HG03354 (cell line): ENCODE results near the gene GTF2F2.
"Not testable (repeated sequence)": the region's sequence is repeated elsewhere in the genome, so short reads cannot be mapped to it uniquely, and the experiment has no call there.

Experiments used
- ATAC-seq: cut with Tn5 transposase; IDR thresholded peaks from one replicate; pipeline ENCODE4 v1.9.1; 2021; ENCODE audit warnings: mild to moderate bottlenecking; ENCODE audit not compliant: unreplicated experiment, poor library complexity, severe bottlenecking

Gene GTF2F2

GRCh38 chr13:45168555-45168930 is 48.2 kb downstream of the GTF2F2 start:
- no peak for ATAC-seq

- ATAC-seq = no peak
Measured at GRCh38 chr13:45174478-45174877, 54.2 kb downstream of the GTF2F2 start.

- ATAC-seq = no peak
Measured at GRCh38 chr13:45178349-45179162, 58.2 kb downstream of the GTF2F2 start.

DNA sequence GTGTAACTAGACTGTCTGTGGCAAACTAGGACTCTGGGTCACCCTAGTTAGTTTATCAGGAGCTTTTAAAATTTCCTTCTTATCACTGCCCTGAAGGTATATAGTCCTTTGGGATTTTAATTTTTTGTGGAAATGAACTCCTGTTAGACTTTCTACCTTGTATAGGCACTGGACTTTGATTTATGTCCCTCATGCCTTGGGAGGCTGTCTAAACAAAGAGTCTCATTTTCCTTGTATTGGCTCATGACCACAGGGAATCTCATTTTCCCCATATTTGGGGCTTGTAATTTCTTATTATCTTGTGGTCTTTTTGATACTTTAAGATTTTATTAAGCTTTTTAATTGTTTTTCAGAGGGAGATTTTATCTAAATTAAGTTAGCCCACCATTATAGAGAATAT is 59.1 kb downstream of the GTF2F2 start:
- ATAC-seq = no peak

GRCh38 chr13:45180303-45180702 is 60.0 kb downstream of the GTF2F2 start:
- ATAC-seq = no peak

GRCh38 chr13:45180713-45181601 is 60.6 kb downstream of the GTF2F2 start:
- no peak for ATAC-seq

- no peak for ATAC-seq
Measured at GRCh38 chr13:45184693-45185092, 64.4 kb downstream of the GTF2F2 start.

- ATAC-seq = no peak
Measured at GRCh38 chr13:45185286-45185685, 65.0 kb downstream of the GTF2F2 start.

- not testable (repeated sequence) for ATAC-seq
Measured at GRCh38 chr13:45189077-45189476, 68.8 kb downstream of the GTF2F2 start.

DNA sequence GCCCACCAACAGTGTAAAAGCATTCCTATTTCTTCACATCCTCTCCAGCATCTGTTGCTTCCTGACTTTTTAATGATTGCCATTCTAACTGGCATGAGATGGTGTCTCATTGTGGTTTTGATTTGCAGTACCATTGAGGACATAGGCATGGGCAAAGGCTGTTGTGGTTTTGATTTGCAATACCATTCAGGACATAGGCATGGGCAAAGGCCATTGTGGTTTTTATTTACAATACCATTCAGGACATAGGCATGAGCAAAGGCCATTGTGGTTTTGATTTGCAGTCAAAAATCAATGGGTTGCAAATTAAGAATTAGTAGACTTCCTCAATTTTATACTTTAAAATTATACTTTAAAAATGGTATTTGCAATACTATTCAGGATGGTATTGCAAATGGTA is 69.2 kb downstream of the GTF2F2 start:
- not testable (repeated sequence) for ATAC-seq

DNA sequence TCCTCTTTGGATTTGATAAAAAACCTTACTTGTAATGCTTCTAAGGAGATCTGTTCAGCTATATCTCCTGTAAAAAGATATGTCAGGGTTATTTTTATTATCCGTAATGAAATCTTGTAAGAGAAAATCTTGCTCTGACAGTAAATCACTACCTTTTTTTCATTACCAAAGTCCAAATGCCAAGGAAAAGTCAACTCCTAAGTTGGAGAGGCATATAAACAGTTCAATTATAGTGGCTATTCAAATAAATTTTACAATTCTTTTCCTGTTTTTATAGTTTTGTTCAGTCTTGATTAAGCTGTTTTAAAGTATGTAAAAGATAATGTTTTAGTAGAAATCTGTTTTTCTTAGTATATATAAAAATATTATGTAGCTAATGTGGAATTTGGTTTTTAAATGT is 71.6 kb downstream of the GTF2F2 start:
- ATAC-seq = no peak

GRCh38 chr13:45194081-45194939 is 74.0 kb downstream of the GTF2F2 start:
- ATAC-seq = no peak

DNA sequence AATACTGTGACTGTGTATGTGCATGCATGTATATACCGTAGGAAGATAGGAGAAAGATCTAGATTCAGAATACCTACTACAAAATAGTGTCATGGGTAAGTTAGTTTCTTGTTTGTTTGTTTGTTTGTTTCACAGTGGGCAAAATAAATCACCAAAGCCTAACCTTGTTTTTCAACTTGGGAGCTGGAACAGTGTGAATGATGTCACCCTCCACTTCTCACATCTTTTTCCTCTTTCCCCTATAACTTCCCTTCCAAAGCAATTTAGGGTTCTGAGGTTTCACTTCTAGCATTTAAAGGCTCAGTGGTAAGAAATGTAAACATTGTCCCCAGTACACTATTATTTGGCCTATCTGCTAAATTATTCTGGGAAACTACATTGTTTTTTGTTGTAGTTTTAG is 75.1 kb downstream of the GTF2F2 start:
- ATAC-seq = no peak

DNA sequence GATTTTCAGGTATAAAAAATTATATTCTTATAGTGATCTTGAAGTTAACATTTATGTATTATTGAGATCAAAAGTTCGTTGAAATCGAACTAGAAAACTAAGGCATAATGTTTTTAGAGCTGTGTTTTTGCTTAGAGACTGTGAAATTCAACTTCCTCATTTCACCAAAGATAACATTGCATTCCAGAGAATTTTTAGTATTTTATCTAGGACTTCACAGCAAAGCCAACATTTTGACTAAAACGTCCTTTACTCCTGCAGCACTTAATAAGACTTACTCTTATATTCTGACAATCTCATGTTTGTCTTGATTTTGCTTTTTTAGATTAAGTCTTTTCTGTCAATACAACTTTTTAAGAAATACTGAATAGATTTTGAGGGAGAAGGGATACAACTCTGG is 75.8 kb downstream of the GTF2F2 start:
- ATAC-seq = no peak

DNA sequence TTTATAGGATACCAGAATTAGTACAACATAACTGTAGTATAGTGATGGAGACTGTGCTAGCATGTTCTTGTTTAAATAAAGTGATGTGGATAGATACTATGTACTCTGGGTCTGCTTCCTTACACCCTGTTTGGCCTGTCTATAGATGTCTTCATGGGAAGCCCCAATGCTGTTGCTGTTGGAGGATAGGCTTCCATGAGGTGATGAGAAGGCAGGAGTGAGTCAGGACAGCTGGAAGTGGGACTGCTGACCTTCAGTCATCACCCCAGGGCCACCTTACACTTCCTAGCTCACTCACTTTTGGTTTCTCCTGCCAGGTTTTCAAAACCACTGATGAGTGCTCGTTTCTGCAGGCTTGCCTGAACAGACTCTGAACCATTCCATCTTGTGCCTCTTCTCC is 76.3 kb downstream of the GTF2F2 start:
- ATAC-seq = peak; percentile 46

DNA sequence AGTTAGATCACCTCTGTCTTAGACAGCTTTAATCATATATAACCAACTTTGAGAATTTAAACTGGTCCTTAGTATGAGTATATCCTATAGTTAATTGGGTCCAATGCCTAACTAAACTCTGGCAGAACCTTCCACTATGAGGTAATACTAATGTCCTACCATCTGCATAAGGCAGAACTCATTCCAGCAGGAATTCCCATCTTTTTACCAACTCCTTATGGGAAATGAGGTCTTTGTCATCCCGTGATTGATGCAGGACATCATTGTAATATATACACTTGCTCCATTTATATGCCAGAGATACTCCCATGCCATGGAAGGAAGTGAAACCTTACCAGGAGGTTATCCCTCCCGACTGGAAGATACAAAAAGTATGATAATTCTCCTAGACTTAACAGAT is 77.7 kb downstream of the GTF2F2 start:
- ATAC-seq = no peak

- no peak for ATAC-seq
Measured at GRCh38 chr13:45198924-45199323, 78.6 kb downstream of the GTF2F2 start.

GRCh38 chr13:45199711-45200110 is 79.4 kb downstream of the GTF2F2 start:
- no peak for ATAC-seq

GRCh38 chr13:45200701-45201232 is 80.5 kb downstream of the GTF2F2 start, which contains the start of gene KCTD4:
TSS of gene KCTD4 (minus strand) at chr13:45201045. CDS start at chr13:45194567, 6,478 bp downstream.
- ATAC-seq = no peak

GRCh38 chr13:45205124-45205523 is 84.8 kb downstream of the GTF2F2 start:
- ATAC-seq = no peak
